Hematopoietic multipotent progenitor cell treated with erythropoietin and hydrocortisone succinate and interleukin-3 and kit ligand, for 15 days (in vitro differentiated cells): ENCODE results near the gene TNRC6C.
A peak's percentile ranks its signal among the peaks of the same experiment; 100 is the strongest.

Source experiments
- DNase-seq: peaks from one replicate; pipeline ENCODE4 v3.0.0-alpha.2; 2015; ENCODE audit warnings: low spot score

Gene TNRC6C

DNA sequence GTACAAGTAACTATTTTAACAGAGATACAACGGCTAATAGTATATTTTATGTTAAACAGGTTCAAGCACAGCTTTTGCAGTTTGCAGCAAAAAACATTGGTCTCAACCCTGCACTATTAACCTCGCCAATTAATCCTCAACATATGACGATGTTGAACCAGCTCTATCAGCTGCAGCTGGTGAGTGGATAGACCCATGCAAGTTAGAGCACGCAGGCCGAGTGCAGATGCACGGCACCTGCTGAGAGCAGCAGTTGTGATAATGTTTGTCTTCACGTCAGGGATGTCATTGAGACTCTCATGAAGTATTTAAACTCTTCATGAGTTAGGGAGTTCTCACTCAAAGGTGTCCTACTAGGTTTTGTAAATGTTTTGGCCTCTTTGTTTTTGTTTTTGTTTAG lies 124.5 kb downstream of the TNRC6C start:
- peak; percentile 17 for DNase-seq

DNA sequence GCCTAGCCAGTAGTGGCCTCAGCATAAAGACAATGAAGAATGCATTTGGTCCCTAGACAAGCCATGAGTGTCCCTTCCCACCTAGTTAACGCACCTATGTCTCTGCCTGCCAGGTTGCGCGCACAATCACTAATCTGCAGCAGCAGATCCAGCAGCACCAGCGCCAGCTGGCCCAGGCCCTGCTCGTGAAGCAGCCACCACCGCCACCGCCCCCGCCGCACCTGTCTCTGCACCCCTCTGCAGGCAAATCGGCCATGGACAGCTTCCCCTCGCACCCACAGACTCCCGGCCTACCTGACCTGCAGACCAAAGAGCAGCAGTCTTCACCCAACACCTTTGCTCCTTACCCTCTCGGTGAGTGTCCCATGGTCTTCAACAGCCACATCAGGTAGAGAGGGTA lies 128.2 kb downstream of the TNRC6C start:
- DNase-seq, result no peak

DNA sequence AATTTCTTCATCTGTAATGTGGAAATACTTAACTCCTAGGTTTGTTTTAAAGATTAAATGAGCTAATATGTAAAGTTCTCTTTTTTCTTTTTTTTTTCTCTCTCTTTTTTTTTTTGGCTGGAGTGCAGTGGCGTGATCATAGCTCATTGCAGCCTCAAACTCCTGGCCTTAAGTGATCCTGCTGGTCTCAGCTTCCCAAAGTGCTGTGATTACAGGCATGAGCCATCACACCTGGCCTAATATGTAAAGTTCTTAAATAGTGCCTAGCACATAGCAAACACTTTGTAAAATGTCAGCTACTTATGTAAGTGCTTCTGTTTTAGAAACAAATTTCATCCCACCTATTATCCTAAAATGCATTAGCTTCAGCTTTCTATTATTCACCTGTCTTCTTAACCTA lies 130.0 kb downstream of the TNRC6C start:
- no peak for DNase-seq

DNA sequence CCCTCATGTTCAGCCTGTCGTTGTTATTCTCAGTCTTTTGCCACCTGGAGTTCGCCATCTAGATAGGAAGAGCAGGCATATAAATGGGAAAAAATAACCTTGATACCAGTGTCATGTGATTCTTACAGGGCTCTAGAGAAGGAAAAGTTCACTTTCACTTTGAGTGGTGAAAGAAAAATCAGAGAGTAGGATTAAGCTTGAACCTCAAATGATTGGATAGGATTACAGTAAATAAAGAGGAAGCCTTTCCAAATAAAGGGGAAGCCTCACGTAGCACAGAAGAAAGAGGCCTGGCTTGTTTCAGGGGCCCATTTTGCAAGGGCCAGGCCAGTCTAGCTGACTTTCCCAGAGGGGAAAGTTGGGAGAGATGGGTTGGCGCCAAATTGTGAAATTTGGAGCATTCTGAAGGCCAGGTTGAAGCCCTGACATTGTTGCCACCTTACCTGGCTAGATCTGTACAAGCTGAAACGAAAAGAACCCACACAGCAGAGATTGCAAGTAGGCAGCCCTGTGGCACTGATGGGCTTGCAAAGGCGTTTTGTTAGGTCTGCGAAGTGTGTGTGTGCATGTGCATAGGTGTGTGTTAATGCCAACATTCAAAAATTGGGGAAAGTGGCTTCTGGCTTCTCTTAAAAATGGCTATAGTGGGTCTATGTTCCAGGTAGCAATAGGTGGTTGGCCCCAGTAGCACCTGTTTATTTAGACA lies 131.2 kb downstream of the TNRC6C start:
- no peak for DNase-seq

DNA sequence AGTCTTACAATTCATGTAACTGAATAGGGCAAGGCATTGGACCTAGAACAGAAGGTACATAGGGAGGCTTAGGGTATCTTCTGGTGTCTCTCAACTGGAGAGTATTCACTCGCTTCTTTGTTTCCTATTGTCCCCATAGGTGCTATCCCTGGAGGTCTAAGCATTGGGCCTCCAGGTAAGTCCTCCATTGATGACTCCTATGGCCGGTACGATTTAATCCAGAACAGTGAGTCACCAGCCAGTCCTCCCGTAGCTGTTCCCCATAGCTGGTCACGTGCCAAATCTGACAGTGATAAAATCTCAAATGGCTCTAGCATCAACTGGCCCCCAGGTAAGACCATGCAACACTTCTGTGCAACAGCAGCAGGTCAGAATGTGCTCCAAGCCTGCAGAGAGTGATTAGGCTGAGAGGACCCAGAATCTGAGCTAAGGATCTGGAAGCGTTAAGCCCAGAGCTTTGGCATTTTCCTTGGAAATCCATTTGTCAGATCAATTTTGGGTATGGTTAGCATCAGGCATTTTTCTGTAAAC lies 134.4 kb downstream of the TNRC6C start:
- no peak for DNase-seq

DNA sequence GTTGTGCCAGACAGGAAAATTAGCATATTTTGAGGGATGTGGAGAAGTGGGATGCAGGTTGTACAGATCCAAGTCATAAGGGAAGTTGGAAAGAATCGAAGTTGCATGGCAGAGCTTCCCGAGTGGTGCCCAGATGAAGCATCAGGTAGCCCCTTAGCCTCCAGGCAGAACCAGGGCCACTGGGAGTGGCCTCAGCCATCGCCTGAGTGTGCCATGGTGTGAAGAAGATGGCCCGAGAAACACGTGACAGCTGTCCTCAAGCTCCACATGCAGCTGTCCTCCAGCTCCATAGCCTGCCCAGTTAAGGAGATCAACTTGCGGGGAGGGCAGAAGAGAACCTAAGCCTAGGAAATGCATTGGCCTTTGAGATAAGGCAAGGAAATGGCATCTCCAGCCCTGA lies 136.5 kb downstream of the TNRC6C start:
- DNase-seq, result no peak

DNA sequence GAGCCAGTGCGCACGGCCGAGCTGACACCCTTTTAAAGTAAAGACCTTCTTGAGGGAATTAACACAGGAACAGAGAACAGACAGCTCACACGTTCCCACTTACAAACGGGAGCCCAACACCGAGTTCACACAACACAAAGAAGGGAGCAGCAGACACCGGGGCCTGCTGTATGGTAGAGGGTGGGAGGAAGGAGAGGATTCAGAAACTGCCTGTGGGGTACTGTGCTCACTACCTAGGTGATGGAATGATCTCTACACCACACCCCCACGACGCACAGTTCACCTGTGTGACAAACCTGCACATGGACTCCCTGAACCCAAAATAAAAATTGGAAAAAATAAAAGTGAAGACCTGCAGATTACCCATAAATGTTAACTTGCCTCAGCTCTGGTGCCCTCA lies 137.6 kb downstream of the TNRC6C start:
- DNase-seq, result no peak

DNA sequence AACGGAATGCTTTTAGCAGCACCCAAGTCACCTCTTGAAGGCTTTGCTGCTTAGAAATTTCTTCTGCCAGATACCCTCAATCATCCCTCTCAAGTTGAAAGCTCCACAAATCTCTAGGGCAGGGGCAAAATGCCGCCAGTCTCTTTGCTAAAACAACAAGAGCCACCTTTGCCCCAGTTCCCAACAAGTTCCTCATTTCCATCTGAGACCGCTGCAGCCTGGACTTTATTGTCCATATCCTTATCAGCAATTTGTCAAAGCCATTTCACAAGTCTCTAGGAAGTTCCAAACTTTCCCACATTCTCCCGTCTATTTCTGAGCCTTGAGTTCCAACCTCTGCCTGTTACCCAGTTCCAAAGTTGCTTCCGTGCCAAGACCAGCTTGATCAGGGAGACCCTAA lies 142.6 kb downstream of the TNRC6C start:
- no peak for DNase-seq

DNA sequence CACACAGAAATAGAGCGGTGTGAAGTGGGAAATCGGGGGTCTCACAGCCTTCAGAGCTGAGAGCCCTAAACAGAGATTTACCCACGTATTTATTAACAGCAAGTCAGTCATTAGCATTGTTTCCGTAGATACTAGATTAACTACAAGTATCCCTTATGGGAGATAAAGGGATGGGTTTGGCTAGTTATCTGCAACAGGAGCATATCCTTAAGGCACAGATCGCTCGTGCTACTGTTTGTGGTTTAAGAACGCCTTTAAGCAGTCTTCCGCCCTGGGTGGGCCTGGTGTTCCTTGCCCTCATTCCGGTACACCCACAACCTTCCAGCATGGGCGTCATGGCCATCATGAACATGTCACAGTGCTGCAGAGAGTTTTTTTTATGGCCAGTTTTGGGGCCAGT lies 143.0 kb downstream of the TNRC6C start:
- DNase-seq, result no peak

DNA sequence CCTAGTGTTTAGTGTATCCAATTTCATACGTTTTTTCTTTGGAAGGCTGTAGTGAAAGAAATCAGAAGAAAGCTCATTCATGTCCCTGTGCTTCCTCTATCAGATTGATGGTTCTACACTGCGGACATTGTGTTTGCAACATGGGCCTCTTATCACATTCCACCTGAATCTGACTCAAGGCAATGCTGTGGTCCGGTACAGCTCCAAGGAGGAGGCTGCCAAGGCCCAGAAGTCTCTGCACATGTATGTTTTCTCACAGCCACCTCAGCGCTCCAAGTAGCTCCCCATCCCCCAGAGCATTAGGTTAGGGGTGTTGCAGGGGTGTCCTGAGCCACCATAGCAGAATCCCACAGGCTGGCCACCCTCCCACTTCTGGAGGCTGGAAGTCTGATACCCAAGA lies 144.8 kb downstream of the TNRC6C start:
- no peak for DNase-seq

DNA sequence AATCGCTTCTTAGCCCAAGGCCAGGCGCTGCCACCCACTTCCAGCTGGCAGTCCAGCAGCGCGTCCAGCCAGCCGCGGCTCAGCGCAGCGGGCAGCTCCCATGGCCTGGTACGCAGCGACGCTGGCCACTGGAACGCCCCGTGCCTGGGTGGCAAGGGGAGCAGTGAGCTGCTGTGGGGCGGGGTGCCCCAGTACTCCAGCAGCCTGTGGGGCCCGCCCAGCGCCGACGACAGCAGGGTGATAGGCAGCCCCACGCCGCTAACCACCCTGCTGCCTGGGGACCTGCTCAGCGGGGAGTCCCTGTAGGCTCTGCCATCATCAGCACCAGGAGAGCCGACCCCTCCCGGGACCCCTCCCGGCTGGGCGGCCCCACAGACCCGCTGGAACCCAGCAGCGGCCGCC lies 146.0 kb downstream of the TNRC6C start:
- no peak for DNase-seq

DNA sequence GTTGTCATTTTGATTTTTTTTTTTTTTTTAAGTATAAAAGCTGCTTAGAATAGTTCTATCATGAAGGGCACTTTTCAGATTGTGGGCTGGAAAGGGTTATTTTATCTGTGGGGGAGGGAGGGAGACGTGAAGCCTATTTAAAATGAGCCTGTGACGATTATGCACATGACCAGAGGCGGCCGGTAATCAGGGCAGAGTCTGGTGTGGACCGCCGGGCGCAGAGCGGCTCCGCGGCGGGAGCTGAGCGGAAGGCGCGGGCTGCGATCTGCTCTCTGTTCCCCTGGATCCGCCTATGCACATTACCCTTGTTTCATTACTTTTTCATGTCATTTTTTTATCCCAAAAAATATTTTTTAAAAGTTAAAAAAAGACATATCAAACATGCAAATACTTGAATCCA lies 146.6 kb downstream of the TNRC6C start:
- DNase-seq, result no peak

DNA sequence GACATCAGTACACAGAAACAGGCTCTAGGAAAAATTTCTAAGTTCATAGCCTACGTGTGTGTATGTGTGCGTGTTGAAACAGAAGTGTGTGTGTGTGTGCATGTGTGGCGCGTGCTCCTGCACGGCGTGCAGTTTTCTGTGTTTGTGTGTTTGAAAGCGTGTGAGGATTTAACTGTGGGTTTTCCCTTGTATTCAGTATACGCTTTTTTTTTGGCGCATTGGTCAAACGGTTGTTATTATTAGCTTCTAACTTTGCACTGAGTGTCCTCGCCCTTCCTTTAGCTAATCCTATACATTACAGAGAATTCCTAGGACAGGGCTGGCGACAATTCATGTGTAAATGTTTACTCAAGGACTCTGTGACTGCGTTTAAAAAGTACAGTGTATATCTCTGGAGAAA lies 147.0 kb downstream of the TNRC6C start:
- no peak for DNase-seq

DNA sequence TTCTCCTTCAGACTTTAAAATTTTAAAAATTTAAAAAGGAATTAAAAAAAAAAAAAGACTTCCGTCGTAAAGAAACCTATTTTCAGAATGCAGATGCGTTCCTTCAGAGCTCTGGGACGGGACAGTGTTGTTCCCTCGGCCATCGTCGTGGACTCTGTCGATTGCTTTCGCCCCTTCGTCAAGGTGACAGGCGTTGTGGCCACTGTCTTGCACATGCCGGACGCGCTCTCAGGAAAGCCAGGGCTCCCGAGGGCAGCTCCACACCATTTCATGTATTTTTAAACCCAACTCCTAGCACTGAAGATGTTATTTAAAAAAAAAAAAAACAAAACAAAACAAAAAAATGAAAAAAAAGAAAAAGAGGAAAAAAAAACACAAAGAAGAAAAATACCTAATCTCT lies 147.7 kb downstream of the TNRC6C start:
- DNase-seq, result no peak

DNA sequence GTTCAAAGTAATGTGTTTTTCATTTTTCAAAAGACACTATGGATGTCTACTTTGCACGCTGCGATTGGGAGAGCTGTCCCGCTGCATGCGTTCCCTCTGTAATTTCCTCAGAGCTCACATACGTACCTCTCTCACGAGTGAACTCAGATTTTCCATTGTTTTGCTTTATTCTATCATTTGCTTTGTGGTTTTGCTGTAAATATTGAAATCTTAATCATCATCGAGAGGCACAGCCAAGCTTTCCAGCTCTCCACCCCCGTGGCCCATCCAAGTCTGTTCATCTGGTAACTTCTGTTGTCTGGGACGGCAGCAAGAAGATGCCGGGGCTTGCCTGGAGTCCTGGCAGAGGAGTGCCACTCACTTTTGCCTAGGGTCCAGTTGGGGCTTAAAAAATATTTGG lies 149.0 kb downstream of the TNRC6C start:
- no peak for DNase-seq

DNA sequence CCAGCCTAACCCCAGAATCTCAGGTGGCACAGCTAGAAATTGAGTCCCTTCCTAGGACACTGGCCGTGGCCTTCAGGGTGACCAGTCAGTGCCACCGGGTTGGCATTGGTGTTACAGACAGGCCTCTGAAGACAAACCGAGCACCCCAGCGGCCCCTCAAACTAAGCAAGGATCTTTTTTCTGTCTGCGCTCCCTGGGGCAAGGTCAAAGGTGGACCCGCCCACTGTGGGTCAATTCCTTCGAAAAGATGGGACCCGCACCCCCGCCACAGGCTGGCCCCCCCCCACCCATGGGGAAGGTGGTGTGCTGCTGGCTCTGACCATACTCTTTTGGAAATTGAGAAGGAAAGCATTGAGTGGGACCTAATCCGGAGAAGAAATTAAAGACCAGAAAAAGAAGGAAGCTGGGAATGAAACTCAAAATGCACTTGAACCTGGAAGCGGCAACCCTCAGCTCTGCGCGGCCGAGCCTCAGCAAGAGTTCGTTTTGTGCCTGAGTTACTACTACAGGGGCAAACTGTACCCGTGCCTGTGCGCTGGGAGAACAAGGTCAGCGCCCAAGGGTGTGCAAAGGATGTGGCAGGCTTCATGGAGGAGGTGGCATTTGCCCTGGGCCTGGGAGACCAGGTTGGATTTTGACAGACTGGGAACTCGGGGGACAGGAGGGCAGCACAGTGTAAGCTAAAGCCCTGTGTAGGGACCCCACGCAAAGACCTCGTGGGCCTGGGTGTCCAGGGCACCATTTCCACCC lies 149.6 kb downstream of the TNRC6C start:
- no peak for DNase-seq

DNA sequence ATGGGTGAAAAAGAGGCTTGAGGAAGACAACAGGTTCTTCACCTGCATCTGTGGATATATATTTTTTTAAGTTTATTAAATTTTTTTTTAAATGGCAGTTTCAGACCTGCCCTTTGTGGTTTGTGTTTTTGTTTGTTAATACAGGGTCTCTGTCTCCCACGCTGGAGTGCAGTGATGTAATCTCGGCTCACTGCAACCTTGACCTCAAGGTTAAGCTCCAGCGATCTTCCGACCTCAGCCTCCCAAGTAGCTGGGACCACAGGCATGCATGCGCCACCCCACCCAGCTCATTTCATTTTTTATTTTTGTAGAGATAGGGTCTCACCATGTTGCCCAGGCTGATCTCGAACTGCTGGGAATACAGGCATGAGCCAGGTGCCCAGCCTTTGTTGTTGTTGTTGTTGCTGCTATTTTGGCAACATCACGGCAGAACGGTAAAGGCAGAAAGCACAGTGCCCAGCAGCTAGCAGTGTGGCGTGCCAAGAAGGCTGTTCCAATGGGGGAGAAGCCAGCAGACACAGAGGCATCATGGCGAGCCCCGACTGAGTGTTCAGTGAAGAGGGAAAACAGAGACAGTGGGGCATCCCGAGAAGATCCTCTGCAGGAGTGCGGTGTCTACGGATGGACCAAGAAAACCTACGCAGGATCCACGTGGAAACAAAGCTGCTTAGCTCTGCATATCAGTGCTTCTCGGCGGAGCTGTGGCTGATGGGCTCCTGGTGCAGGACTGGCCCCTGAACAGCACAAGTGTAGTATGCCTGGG lies 150.4 kb downstream of the TNRC6C start:
- no peak for DNase-seq

DNA sequence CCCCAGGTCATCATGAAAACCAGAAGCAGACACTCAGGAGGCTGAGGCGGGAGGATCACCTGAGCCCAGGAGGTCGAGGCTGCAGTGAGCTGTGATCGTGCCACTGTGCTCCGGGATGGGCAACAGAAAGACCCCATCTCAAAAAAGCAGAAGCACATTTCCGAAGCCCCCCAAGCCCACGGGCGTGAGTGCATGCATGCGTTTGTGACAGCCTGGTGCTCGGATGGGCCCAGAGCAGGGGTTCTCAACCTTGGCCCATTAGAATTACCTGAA lies 150.9 kb downstream of the TNRC6C start:
- DNase-seq, result no peak

DNA sequence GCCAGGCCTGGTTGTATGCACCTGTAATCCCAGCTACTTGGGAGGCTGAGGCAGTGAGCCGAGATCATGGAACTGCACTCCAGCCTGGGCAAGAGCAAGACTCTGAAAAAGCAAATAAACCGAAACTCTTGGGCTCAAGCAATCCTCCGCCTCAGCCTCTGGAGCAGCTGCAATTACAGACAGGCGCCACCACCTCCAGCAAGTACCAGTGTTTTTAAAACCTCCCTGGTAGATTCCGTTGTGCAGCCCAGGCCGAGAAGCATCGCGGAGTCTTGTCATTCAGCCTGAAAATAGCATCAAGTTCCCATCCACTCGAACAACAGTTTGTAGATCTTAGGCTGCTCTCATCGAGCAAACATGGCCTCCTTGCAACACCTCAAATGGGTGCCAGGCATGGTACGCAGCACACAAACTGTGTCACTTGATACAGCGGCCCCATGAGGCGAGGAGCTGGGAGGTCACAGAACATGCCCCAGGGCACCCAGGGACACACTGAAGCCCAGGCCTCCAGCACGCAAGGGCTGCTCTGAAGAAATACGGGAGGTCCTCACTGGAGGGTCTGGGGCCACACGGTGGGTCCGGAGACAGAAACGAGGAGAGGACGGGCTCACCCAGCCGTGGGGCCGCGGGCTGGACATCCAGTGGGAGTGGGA lies 152.0 kb downstream of the TNRC6C start:
- no peak for DNase-seq

DNA sequence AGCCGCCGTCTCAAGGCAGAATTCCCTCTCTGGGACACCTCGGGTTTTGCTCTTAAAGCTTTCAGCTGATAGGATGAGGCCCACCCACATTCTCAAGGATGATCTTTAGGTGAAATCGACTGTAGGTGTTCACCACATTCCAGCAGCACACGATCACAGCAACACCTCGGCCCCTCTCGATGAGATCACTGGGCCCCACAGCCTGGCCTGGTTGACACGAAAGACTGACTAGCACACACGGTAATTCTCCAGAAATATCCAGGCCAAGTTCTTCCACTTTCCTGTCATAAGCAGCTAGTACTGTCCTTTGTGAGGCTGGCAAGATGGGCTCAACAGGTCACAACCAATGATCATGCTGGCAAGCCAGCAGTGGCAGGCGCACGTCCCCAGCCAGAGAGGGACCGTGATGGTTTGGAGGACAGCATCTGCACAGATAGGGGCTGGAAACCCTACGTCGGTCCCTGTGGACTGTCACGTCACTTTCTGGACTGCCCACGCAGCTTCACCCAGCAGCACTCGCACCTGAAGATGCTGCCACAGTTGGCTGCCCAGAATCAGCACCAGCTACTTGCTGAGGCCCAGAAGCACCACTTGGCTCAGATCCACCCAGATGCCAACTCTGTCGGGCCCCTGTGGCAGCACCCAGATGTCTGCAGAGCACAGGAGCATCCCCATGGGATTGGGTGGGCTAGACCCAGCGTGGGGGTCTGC lies 152.7 kb downstream of the TNRC6C start:
- no peak for DNase-seq

DNA sequence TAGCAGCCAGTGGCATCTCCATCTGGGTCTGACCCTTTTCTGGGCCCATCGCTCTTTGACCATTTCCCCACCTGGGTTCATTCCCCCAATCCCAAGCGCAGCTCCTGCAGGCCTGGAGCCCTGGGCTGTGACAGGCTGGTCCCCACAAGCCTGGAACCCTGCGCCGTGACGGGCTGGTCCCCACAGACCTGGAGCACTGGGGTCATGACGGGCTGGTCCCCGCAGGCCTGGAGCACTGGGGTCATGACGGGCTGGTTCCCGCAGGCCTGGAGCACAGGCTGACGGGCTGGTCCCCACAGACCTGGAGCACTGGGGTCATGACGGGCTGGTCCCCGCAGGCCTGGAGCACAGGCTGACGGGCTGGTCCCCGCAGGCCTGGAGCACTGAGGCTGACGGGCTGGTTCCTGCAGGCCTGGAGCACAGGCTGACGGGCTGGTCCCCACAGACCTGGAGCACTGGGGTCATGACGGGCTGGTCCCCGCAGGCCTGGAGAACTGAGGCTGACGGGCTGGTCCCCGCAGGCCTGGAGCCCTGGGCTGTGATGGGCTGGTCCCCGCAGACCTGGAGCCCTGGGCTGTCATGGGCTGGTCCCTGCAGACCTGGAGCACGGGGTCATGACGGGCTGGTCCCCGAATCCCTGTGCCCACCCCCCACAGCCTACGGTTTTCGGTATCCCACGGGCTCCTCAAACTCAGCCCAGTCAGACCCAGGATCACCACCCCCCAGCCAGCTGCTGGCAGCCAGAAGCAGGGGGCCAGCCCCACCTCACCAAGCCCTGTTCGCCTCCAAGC lies 153.4 kb downstream of the TNRC6C start:
- no peak for DNase-seq
